ENCODE data around the gene KCTD2.
A peak's percentile ranks its signal among the peaks of the same experiment; 100 is the strongest.

The KCTD2 gene

DNA sequence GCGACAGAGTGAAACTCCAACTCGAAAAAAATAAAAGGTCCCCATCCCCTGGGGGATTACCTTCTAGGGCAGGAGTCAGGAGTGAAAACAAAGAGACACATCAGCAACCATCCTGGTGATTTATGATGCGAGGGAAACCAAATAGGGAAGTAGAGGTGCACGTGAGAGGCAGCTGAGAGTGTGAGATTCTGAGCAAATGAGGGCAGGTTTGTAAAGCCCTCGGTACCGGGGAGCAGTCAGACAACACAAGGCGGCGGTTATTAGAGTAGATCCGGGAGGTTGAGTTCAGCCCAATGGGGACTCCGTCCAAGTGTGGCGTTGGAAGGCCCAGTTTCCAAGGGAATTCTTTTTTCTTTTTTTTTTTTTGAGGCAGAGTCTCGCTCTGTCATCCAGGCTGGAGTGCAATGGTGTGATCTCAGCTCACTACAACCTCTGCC is 55.4 kb downstream of the KCTD2 start:
- DNase-seq: no peak

DNA sequence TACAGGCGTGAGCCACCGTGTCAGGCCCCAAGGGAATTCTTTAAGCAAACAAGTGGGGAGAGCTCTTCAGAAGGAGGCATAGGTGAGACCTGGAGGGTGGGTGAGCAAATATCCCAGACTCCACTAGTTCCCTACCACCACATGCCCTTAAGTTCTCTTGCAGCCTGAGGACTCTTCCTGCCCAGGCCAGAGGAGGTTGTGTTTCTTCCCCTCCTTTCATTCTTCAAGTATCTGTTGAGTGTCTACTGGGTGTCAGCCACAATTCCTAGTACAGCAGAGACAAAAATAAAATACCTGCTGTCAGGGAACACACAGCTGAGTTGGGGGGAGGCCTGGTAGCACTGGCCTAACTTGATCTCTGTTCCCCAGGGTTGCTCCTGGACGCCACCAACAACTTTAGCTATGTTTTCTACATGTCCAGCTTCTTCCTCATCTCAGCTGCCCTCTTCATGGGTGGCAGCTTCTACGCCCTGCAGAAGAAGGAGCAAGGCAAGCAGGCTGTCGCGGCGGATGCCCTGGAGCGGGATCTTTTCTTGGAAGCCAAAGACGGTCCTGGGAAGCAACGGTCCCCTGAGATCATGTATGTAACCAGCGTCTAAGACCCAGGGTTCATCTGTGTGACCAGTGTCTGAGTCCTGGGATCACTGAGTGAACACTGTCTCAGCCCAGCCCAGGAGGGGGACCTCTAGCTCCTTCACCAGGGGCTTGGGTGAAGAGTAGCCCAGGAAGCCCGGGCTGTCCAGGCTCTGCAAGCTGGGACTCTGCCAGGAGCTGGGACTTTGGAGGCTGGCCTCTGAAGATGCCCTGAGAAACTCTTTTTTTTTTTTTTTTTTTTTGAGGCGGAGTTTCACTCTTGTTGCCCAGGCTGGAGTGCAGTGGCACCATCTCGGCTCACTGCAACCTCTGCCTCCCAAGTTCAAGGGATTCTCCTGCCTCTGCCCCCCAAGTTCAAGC is 56.9 kb downstream of the KCTD2 start:
- no peak for DNase-seq

- peak; percentile 35 for DNase-seq
Measured at GRCh38 chr17:75105126-75106080, 58.4 kb downstream of the KCTD2 start.

- DNase-seq: no peak
Measured at GRCh38 chr17:75108193-75108592, 61.2 kb downstream of the KCTD2 start.

DNA sequence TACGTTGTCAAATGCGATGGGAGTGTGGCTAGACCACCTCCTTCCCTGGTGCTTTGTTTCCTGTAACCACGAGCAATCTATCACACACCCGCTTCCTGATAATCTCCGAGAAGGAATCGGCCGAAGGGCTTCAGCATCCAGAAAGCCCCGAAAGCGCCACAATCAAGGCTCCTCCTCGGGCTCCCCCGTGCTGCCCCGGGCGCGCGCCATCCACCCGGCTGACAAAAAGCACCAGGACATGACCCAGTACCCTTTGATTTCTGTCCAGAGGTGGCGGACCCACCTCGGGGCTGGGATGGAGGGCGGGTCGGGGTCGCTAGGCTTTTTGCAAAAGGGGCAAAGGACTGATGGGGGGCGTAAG is 62.0 kb downstream of the KCTD2 start:
- no peak for DNase-seq

- DNase-seq: peak; percentile 68
Measured at GRCh38 chr17:75109407-75110233, 62.6 kb downstream of the KCTD2 start, which contains the start of gene ARMC7. TSS of gene ARMC7 (plus strand) at chr17:75109969. CDS start at chr17:75110289, 320 bp downstream.

DNA sequence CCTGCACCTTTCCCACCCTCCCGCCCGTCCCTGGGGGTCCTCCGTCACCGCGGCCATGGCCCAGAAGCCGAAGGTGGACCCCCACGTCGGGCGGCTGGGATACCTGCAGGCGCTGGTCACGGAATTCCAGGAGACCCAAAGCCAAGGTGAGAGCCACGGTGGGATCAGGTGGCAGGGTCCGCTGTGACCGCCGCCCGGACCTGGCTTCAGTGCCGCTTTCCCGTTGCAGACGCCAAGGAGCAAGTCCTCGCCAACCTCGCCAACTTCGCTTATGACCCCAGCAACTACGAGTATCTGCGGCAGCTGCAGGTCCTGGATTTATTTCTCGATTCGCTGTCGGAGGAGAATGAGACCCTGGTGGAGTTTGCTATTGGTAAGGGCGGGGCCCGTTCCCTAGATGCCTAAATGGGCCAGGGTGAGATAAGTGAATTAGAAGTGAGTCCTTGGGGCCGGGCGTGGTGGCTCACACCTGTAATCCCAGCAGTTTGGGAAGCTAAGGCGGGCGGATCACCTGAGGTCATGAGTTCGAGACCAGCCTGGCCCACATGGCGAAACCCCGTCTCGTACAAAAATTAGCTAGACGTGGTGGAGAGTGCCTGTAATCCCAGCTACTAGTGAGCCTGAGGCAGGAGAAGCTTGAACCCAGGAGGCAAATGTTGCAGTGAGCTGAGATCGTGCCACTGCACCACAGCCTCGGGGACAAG is 63.4 kb downstream of the KCTD2 start:
- DNase-seq: no peak

- DNase-seq: no peak
Measured at GRCh38 chr17:75111777-75112335, 64.8 kb downstream of the KCTD2 start.

- DNase-seq: peak; percentile 59
Measured at GRCh38 chr17:75113798-75114551, 67.0 kb downstream of the KCTD2 start.

GRCh38 chr17:75114552-75115314 is 67.7 kb downstream of the KCTD2 start:
- no peak for DNase-seq

Data from NCI-H1105 (cell line).